NB4 (cell line): ENCODE measurements around the gene RAB14.

ENCODE experiments used
- DNase-seq: peaks from one replicate; pipeline ENCODE4 v3.0.0; 2010; ENCODE audit warnings: low read depth
- H3K4me3 ChIP-seq: one replicate; pipeline ENCODE4 v1.5.1; 2011; ENCODE audit warnings: mild to moderate bottlenecking, low read depth, low read length, moderate library complexity
- MYC ChIP-seq: IDR thresholded peaks from 2 replicates; pipeline ENCODE4 v1.6.1; 2011; ENCODE audit warnings: low read depth, low read length
- POLR2A ChIP-seq: IDR thresholded peaks from 2 replicates; pipeline ENCODE4 v1.6.1; 2011; ENCODE audit warnings: mild to moderate bottlenecking; ENCODE audit not compliant: insufficient read length; ENCODE audit errors: extremely low read depth
- TF ChIP-seq, protein P1 (sequence below): IDR thresholded peaks from one replicate; pipeline ENCODE4 v1.5.1; 2012; ENCODE audit warnings: low read depth, low read length
- TF ChIP-seq, protein P2 (sequence below): IDR thresholded peaks from 2 replicates; pipeline ENCODE4 v1.6.1; 2011; ENCODE audit warnings: low read depth, low read length

RAB14 gene

DNA sequence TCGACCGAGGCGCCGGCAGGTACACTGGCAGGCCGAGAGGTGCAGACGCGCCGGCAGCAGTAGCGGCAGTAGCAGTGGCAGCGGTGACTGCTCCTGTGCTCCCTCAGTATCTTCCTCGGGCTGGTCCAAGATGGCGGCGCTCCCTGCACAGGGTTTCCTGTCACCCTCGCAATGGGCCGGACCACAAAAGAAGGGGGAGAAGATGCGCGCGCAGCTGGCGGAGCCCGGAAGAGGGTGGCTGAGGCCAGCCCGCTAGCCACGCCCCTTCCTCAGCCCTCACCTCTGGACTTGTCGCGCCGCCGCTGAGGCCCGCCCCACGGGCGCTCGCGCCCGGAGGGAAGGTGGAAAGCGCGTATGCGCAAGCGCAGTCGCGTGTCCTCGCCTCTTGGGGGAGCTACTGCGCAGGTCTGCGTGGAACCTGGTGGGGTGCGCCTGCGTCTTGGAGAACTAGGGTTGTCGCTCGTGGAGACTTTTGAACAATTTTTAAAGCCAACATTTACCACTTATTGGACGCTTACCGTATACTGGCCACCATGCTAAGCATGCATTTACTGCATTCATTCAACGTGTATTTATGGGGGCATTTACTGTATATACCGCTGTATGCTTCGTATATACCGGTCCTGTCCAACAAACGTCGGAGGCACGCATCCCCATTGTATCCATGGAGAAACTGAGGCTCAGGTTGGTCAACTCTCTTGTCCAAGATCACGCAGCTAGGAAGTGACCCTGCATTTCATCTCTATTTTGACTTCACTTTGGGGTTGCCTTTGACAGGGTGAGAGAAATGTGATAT is at the start of gene RAB14:
Gene RAB14, minus strand, starts transcription at position 132 of the 796 bp plus-strand sequence. CDS start 8,457 bp downstream, outside the sequence.
- DNase-seq: peak; percentile 98
- H3K4me3 ChIP-seq: peak within 1 kb of the TSS; percentile 90
- TF ChIP-seq, protein P1, sequence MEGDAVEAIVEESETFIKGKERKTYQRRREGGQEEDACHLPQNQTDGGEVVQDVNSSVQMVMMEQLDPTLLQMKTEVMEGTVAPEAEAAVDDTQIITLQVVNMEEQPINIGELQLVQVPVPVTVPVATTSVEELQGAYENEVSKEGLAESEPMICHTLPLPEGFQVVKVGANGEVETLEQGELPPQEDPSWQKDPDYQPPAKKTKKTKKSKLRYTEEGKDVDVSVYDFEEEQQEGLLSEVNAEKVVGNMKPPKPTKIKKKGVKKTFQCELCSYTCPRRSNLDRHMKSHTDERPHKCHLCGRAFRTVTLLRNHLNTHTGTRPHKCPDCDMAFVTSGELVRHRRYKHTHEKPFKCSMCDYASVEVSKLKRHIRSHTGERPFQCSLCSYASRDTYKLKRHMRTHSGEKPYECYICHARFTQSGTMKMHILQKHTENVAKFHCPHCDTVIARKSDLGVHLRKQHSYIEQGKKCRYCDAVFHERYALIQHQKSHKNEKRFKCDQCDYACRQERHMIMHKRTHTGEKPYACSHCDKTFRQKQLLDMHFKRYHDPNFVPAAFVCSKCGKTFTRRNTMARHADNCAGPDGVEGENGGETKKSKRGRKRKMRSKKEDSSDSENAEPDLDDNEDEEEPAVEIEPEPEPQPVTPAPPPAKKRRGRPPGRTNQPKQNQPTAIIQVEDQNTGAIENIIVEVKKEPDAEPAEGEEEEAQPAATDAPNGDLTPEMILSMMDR: peak; percentile 48
- TF ChIP-seq, protein P2, sequence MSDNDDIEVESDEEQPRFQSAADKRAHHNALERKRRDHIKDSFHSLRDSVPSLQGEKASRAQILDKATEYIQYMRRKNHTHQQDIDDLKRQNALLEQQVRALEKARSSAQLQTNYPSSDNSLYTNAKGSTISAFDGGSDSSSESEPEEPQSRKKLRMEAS: no peak
- TF ChIP-seq POLR2A (peak; percentile 65), MYC (peak; percentile 38)

DNA sequence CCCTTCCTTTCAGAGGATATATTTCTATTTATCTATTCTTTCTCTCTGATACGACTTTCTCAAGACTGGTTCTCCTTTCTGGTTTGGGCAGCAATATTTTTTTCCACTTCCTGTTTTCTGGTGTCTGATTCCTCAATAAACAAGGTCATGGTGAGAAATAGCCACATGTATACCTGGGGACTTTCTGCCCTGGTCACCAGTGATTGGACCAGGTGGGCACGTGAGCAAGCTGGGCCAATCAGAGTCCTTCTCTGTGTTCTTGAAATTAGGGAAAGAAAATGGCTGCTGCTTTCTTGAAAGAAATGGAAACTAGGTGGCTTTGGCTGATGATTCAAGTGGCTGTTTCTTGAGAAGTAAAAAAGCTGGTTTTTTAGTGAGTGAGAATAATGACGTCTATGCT is 47.9 kb upstream of the RAB14 start:
- H3K4me3 ChIP-seq: no peak overlapping the region
- TF ChIP-seq, protein P1: no peak
- TF ChIP-seq, protein P2: peak; percentile 92
- peak; percentile 61; the same call in 1 of the 2 replicates for TF ChIP-seq MYC
- DNase-seq: peak; percentile 77

DNA sequence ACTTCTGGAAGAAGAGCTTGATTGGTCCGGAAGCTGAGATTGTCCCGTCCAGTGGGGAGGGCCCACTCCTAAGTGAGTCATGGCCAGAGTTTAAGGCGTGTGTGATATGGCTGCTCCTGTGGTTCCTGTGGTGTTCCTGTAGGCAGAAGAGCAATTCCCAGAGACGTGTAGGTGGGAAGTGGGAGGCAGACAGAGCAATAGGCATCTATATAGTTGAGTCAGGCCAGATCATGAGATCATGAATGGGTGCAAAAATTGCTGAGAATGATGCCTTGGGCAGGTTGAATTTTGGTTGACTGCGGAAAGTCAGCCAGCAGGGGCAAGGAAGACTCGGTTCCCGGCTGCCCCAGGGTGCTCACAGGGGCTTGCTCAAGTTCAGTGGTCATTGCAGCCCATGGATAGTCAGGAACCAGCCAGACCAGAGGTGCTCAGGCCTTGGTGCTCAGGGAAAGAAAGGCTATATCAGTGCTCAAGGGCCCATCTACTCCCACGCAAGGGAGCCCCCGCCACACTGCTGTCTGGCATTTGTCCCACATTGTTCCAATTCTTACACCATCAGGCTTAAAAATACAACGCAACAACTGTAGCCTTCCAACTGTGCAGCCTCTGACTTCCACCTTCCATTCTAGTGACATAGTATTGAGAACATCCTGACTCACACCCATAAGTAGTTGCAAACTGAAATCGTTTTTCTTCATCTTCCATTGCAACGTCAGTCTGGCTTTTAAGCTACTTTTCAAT is 45.3 kb upstream of the RAB14 start:
- no peak for TF ChIP-seq POLR2A
- peak; percentile 58 for TF ChIP-seq MYC
- TF ChIP-seq, protein P2: peak; percentile 42; the same call in 1 of the 2 replicates
- TF ChIP-seq, protein P1: no peak
- DNase-seq: peak; percentile 91
- H3K4me3 ChIP-seq: no peak overlapping the region

DNA sequence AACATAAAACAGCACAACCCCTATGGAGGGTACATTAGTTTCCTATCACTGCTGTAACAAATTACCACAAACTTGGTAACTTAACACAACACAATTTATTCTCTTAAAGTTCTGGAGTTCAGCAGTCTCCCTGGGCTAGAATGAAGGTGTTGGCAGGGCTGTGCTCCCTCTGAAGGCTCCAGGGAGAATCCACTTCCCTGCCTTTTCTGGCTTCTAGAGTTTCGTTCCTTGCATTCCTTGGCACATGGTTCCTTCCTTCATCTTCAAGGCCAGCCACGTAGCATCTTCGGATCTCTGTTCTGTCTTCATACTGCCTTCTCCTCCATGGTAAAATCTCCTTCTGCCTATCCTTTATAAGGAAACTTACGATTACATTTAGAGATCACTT is 41.3 kb upstream of the RAB14 start:
- DNase-seq: no peak
- no peak overlapping the region for H3K4me3 ChIP-seq
- TF ChIP-seq POLR2A (no peak), MYC (no peak)
- TF ChIP-seq, protein P2: no peak
- TF ChIP-seq, protein P1: no peak

DNA sequence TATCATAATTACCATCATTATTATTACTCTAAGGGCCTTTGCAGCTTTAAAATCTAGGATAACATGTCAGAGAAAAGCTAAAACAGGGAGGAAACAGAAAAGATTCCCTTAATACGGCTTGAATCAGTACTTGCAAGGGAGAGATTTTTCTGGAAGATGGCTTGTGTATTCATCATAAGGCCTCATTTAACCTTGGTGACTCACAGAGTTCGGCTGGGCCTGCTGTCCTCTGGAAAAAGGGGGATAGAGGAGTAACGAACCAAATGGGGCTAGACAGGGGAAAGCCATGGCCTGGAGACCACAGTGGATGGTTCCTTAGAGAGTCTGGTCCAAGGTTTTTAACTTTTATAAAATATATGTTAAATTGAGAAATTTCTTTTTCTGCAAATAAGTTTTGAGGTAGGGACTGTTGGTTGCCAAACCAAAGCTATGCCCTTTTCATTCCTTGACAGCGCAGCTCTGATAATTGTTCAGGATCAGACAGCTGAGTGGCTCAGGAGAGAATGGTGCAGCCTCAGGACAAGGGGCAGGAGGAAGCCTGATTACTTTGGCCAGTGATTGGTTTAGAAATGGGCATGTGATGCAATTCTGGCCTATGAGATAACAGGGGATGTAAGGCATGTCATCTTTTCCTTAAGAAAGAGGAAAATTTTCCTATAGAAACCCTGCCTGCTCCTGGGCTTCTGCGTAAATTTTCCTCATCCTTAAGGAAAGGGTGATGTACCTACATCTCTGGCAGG is 40.7 kb upstream of the RAB14 start:
- H3K4me3 ChIP-seq: no peak overlapping the region
- no peak for TF ChIP-seq MYC
- no peak for TF ChIP-seq POLR2A
- TF ChIP-seq, protein P1: no peak
- TF ChIP-seq, protein P2: no peak
- DNase-seq: no peak
